Measurements from ENCODE around the gene CASP10.
A peak's percentile ranks its signal among the peaks of the same experiment; 100 is the strongest.
"Not testable (repeated sequence)": the region's sequence is repeated elsewhere in the genome, so short reads cannot be mapped to it uniquely, and the experiment has no call there.

Gene CASP10, protein sequence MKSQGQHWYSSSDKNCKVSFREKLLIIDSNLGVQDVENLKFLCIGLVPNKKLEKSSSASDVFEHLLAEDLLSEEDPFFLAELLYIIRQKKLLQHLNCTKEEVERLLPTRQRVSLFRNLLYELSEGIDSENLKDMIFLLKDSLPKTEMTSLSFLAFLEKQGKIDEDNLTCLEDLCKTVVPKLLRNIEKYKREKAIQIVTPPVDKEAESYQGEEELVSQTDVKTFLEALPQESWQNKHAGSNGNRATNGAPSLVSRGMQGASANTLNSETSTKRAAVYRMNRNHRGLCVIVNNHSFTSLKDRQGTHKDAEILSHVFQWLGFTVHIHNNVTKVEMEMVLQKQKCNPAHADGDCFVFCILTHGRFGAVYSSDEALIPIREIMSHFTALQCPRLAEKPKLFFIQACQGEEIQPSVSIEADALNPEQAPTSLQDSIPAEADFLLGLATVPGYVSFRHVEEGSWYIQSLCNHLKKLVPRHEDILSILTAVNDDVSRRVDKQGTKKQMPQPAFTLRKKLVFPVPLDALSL

DNA sequence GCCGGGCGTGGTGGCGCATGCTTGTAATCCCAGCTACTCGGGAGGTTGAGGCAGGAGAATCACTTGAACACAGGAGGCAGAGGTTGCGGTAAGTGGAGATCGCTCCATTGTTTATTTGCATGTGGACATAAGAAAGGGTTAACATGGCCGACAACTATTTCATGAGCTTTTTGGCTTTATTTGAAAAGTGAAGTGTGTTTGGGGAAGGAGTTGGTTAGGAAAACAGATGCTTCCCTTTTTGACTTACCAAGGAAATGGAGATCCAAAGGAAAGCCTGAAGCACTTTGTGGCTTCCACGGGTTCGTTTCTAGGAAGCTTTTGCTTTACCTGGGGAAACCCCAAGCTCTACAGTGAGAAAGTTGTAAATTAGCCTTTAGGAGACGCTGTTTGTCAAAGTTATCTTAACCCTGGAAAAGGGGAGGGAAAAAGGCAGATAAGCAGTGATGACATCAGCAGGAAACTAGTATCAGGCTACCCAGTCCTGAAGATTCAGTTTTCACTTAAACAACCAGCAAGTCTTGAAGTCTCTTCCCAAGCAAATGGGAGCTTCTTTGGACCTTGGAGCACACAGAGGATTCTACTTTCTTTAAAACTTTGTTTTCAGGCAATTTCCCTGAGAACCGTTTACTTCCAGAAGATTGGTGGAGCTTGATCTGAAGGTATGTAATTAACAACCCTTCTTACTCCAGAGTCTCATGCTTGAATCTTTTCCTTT lies at the start of gene CASP10:
Gene CASP10 (plus strand): TSS at position 492 of the 715 bp plus-strand sequence. CDS start 2,637 bp downstream, outside the sequence.
- peak; percentile 40 to 52 for ATAC-seq

DNA sequence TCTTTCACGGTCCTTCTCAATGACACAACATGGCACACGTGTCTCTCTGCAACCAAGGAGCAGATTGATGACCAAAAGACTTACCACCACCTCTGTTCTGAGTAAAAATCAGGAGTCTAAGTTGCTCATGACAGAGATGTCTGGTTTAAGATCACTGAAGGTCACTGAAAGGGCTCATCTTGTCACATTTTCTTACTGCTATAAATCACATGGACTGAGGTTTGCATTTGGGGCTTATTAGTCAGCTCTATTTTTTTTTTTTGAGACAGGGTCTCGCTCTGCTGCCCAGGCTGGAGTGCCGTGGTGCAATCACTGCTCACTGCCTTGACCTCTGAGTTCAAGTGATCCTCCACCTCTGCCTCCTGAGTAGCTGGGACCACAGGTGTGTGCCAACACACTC lies 47.6 kb upstream of the CASP10 start:
- ATAC-seq: peak; percentile 18 to 34

DNA sequence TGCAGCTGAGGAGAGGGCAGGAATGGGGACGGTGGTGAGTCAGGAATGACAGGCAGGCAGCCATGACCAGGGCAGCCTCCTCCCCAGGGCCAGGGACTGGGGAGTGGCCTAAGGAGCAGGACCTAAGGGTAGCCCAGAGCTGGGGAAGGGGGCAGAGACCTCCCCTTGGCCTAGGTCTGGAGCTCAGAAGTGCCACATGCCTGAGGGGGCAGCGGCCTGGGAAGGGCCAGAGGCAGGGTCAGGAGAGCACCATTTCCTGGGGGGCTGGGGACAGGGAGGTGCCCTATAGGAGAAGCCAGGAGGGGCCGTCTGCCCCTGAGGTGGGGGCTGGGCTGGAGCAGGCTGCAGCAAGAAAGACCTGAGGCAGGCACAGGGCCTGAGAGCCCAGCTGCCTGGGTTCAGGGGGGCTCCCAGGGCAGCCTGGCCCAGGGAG lies 46.0 kb upstream of the CASP10 start:
- no peak for ATAC-seq

DNA sequence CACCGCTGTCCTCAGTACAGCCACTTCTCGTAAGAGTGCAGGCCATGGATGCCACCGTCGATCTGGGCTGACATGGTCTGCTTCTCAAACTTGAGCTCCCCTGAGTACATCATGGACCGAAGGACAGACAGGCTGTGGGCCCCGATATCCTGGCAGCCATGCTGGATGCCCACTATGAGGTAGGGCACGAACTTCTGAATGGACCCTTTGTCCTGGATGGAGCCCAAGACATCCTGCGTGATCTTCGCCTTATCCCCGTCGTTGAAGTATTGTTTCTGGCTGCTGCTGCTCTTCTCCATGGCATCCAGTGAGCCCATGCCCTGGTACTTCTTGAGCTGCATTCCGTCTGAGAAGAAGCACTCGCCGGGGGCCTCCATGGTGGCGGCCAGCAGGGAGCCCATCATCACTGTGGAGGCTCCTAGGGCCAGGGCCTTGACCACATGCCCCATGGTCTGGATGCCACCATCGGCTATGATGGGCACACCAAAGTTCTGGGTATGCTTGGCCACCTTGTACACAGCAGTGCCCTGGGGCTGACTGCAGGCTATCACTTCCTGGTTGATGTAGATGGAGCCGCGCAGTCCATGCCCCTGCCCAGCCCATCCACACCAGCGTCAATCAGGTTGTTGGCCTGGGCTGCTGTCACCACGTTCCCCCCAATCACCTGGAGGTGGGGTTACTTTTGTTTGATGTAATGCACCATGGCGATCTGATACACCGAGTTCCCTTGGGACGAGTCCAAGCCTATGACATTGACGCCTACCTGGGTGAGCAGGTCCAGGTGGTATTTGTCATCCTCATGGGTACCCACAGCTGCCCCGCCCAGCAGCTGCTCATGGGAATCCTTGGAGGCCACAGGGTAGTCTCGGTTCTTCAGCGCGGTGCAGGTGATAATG lies 45.2 kb upstream of the CASP10 start:
- ATAC-seq: no peak

DNA sequence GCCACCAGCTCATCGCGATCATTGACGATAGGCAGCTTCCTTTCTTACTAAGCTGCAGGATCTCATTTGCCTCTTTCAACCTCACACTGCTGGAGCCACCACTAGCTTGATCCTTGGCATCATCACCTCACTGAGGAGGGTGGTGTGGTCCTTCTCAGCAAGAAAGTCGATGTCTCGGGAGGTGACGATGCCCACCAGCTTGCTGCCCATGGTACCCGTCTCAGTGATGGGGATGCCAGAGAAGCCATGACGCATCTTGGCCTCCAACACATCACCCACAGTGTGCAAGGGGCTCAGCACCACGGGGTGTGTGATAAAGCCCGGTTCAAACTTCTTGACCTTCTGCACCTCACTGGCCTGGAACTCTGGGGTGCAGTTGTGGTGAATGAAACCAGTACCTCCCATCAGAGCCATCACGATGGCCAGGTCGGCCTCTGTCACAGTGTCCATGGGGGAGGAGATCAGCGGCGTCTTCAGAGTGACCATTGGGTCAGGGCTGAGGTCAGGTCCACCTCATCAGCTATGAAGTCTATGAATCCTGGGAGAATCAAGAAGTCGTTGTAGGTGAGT lies 44.5 kb upstream of the CASP10 start:
- ATAC-seq: no peak

DNA sequence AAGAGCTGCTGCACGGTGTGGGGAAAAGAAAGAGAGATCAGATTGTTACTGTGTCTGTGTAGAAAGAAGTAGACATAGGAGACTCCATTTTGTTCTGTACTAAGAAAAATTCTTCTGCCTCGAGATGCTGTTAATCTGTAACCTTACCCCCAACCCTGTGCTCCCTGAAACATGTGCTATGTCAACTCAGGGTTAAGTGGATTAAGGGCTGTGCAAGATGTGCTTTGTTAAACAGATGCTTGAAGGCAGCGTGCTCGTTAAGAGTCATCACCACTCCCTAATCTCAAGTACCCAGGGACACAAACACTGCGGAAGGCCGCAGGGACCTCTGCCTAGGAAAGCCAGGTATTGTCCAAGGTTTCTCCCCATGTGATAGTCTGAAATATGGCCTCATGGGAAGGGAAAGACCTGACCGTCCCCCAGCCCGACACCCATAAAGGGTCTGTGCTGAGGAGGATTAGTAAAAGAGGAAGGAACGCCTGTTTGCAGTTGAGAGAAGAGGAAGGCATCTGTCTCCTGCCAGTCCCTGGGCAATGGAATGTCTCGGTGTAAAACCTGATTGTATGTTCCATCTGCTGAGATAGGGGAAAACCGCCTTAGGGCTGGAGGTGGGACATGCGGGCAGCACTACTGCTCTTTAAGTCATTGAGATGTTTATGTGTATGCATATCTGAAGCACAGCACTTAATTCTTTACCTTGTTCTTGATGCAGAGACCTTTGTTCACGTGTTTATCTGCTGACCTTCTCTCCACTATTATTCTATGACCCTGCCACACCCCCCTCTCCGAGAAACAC lies 43.8 kb upstream of the CASP10 start:
- not testable (repeated sequence) for ATAC-seq

DNA sequence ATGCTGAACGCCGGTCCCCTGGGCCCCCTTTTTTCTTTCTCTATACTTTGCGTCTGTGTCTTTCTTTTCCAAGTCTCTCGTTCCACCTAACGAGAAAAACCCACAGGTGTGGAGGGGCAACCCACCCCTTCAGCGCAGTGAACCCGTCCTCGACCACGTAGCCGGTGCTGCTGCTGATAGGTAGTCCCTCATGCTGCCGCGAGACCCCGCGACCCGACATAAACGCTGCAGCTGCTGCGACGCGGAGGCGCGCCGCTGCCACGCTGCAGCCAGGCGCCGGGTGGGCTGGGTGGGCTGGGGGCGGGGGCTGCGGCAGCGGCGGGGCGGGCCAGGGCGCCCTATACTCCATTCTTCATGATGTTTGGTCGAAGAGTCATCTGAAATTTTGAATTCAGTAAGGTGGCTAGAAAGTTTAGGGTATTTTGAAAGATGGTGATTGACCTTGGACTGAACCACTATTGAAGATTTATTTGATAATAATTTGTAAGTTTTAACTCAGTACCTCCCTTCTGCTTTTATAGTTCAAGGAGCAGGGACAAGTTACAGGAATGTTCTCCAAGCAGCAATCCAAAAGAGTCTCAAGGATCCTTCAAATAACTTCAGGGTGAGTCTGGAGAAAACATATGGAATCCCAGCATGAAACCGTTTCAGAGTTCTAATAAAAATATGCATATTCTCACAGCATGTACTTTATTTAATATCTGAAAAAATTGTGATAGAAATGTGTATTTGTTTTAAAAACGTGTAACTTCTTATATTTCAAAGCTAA lies 42.9 kb upstream of the CASP10 start:
- no peak for ATAC-seq

DNA sequence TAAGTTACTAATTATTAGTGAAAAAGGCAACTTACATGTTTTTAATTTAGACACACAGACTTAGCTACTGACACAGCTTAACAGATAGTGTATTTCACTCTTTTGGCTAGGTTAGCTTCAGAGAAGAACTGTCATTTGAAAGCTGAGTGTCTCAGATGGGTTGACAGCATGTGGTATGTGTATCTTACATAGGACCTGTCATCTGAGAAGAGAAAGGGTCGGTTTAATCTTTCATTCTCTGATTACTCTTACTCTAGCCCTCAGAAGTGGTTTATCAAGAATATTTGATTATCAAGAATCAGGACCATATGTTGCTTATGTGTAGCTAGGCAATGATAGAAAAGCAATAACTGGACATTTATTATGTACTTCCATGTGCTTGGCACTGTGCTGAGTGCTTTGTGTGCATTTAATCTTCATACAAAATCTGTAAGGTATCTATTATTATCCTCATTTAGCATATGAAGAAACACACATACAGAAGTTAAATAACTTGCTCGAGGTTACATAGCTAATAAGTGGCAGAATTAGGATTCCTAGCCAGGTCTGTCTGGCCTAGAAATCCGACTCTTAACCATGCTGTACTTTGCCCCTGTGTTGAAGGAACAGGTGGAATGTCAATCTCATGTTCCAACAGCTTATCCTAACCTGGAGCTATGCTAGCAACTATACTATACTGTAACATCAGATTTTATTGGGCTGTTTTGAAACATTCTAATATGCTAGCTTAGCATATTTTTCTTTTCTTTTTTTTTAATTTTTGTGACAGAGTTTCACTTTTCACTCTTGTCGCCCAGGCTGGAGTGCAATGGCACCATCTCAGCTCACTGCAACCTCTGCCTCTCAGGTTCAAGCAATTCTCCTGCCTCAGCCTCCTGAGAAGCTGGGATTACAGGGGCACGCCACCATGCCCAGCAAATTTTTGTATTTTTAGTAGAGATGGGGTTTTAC lies 38.6 kb upstream of the CASP10 start:
- no peak for ATAC-seq

DNA sequence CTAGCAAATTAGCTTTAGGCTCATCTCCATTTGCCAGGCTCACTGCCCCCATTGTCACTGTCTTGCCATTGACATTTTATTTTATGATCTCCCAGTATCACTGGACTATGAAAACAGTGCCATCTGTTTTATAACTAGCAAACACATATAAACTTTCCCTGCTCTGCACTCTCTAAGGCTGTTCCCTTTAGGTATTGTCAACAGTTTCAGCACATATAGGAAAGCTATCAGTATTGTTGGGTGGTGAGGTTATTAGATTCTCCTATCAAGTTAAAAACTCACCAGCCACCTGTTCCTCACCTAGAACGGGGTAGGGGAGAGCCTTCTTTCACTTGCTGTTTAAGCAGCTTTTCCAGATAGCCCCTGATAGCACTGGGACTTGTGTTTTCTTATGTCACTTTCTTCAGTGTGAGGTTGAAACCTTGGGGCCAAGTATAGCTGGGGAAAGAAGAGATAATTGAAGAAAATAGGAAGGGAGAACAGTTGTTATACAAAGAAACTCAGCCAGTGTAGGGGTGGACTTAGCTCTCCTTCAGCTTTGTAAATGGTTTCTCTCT lies 34.4 kb upstream of the CASP10 start:
- no peak for ATAC-seq

DNA sequence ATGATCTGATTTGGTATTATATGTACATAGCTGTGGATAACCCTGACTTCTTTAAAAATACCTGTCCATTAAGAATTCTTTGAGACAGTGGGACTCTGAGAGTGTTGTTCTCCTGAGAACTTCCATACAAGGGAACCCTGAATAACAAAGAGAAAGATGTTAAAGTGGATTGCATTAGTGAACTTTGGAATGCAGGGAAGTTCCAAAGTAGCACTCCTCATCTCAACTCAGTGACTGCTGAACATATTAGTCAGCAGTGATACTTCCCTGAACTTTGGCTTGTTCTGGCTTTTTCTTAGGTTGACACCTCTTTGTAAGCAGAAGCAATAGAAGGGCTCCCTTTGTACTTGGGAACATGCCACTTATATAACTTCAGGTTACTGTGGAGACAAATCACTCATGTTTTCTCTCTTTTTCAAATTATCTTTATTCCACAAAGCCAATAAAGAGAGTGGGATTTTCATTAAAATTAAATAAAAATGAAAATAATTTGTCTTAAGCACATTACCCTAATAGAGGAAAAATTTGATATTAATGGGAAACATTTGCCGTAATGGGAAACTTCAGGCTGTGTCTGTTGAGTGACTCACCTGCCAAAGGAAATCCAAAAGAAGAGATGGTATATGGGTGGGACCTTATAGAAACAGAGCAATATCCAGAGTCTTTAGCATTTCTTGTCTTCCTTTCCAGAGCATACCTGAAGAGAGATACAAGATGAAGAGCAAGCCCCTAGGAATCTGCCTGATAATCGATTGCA lies 33.7 kb upstream of the CASP10 start:
- no peak for ATAC-seq

DNA sequence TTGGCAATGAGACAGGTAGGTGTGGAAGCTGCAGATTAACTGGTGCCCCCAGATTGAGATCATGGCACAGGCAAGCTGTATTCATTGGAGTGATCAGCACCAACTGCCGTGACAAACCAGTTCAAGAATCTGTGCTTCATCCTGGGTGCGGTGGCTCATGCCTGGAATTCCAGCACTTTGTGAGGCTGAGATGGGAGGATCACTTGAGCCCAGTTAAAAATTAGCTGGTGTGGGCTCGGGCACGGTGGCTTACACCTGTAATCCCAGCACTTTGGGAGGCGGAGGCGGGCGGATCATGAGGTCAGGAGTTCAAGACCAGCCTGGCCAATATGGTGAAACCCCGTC lies 33.1 kb upstream of the CASP10 start:
- not testable (repeated sequence) for ATAC-seq

DNA sequence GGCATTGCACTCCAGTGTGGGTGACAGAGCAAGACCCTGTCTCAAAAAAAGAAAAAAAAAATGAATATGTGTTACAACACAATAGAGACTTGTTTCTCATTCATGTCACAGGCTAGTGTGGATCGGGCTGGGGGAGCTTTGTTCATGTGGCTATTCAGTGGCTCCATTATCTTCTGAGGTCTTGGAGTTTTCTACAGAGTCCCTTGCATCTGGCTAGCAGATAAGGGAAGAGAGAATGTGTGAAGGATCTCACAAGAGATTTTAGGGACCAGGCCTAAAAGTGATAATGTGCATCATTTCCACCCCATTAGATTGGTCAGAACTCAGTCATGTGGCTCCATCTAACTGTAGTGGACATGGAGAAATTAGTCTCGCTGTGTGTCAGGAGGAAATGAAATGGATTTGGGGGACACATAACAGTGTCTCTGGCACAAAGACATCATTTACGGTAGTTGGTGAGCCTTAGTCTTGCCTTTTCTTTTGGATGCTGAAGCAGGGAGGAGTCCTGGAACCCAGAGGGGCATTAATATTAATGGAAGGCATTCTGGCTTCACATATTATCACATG lies 32.4 kb upstream of the CASP10 start:
- no peak for ATAC-seq

DNA sequence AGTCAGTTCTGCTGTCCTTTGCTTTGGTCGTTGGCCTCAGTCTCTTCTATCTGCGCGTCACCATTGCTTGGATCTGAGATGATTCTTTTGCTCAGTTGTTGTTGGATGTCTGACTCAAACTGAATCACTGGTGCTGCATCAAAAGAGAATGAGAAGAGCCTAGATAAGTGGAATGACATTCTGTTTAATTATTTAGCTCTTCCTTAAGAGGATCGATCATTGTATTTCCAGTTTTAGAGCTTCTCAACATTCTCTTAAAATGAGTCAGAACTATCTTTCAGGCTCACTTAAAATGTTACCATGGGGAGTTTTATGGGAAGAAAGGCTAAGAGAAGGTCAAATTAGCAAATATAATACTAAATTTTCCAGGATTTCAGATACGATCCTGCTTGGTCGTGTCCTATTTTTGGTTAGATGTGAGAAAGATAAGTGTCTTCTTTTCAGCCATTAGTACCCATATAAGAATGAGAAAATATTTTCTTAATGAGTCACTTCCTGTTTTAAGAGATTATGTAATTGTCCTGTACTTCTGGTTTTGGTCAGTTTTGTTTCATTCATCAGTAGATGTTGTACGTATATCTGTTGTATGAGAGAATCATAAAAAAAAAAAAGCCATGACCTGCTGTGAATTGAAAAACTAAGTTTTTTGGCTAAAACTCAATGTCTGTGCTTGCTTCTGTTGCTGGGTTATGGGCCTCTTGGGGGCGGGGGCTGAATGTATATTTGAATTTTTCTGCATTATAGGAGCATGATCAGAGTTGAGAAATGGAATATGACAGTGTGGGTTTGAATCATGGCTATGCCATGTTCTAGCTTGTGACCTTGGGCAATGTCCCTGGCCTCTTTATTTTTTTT lies 31.6 kb upstream of the CASP10 start:
- ATAC-seq: peak; percentile 77 to 79

DNA sequence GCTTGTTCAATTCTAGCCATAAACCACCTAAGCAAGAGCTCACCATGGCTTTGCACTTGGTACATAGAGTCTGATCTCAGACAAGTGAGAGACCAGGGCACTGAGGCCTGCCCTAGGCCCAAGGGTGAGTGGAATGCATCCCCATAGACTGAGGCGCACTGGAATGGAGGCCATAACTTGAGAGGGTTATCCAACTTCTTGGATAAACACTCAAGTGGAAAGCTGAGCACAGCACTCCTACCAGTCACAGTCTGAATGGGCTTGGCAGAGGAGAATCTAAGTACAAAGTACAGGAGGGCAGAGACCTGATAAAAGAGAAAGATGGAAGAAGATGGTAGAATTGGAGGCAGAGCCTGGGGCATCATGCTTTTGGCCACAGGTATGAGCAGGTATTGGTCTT lies 30.4 kb upstream of the CASP10 start:
- no peak for ATAC-seq

DNA sequence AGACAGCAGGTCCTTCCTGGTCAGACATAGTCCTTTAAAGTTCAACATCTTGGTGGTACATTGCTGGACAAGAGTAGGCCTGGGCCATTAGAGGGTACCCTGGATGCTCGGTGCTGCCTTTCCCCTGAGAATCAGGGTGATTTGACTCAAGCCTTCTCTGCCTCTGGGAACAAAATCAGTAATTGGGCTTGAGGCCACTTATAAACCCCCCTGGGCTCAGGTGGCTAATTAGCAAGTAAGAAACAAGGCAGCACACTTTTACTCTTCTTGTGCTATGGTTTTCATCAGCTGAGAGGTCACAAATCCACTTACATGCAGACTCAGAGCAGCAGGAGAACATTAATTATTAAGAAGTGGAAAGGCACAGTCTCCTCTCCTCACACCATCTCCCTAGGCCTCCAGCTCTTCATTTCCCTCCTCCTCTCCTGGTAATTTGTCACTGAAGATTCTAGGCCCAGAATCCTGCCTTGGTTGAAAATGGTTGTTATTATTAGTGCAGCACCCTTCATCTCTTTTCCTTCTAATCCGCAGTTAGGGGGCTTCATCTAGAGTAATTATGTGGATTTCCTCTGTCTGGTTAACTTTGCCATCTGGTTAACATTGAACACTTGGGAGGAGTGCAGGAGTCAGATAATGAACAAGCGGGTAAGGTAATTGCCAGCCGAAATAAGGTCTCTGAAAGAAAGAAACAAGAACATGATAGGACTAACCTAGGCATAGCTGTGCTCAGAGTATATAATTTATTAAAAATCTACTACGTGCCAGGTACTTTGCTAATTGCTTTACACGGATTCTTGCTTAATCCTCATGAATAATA lies 29.7 kb upstream of the CASP10 start:
- ATAC-seq: no peak

Measured in activated CD4-positive, CD25-positive, alpha-beta regulatory T cell treated with anti-CD3 and anti-CD28 coated beads, Interleukin-2, amount 50 U/mL, for 24 hours (primary cell).